ENCODE measurements around the gene CDC5L. TPM values are rescaled to one million over a fixed set of nuclear protein-coding genes. Genes with fewer than 3 reads are reported as not detected.

Gene CDC5L
- total and polyA plus RNA-seq, 9 donors = 13.0 to 24.0 (median 19.5) TPM

DNA sequence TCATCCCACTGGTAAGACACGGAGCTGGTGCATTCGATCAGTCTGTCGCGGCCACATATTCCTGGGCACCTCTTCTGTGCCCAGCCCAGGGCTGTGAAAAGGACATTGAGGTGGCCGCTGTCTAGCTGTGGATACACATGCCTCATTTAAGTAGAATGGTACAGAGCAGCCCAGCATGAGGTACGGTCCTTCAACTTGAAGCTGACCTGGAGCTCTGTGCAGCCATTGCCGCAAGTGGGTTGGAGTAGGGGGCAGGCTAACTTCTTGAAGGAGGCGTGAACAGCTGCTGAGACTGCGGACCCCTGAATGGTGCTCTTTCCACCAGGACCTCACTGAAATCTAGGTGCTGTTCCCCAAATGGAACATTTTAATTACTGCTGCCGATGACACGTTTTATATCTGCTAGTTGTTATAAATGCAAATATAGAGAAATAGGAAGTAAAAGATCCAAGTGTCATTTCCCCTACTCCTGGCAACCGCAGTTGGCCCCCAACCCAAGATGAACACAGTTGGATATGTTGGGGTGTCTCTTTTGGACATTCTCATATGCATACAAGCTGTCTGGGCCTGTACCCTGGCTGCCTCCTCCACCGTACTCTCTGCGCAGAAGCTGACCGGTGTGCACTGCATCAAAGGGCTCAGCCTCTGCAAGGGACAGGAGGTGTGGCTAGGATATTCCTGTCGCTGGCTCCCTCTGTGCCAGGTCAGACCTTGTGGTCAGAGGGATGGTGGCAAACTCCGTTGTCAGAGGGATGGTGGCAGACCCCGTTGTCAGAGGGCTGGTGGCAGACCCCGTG, 86.1 kb downstream of the CDC5L start:
- Histone ChIP-seq H3K27ac (no peak overlapping the region), H3K27me3 (no peaks in the 10 kb centered on the region), H3K4me3 (no peak overlapping the region), H3K4me1 (ENCODE audit: insufficient read depth) (peaks cover 9% of the 10 kb centered on the region), H3K36me3 (no peaks in the 10 kb centered on the region), H3K9me3 (no peaks in the 10 kb centered on the region)
- intact Hi-C loops (cut with DNase I) = loop anchor here in 3 of 4 donors (10.0 kb wide), 3 partner anchors 181 to 1451 kb away; no protein-coding TSS in a partner anchor
- no peak for TF ChIP-seq EP300 (IDR thresholded peaks at IDR 0.05)
- no peak for TF ChIP-seq CTCF (IDR thresholded peaks at IDR 0.05)
- no peak for TF ChIP-seq POLR2A (IDR thresholded peaks at IDR 0.05)
- 87 to 91% (median 91%) methylated on average over 19 of the region's 19 CpGs for WGBS, 3 donors
- DNase-seq = peak in 1 of 5 donors; percentile 10

DNA sequence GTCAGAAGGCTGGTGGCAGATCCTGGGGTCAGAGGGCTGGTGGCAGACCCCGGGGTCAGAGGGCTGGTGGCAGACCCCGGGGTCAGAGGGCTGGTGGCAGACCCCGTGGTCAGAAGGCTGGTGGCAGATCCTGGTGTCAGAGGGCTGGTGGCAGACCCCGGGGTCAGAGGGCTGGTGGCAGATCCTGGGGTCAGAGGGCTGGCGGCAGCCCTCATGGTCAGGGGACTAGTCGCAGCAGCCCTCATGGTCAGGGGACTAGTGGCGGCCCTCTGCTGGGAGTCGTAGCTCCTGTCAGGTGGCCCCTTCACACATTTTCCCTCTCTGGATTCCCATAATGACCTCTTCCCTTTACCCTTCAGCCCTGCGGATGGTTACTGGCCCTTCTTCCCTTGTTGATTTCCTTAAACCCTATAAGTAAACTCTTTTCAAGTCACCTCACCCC, 86.7 kb downstream of the CDC5L start:
- Histone ChIP-seq H3K4me1 (ENCODE audit: insufficient read depth) (peaks cover 11% of the 10 kb centered on the region), H3K4me3 (no peak overlapping the region), H3K27ac (no peak overlapping the region), H3K27me3 (no peaks in the 10 kb centered on the region), H3K9me3 (no peaks in the 10 kb centered on the region), H3K36me3 (no peaks in the 10 kb centered on the region)
- 86 to 91% (median 91%) methylated on average over 9 of the region's 9 CpGs for WGBS, 3 donors
- intact Hi-C loops (cut with DNase I) = loop anchor here in 3 of 4 donors (10.0 kb wide), 3 partner anchors 181 to 1451 kb away; no protein-coding TSS in a partner anchor
- TF ChIP-seq POLR2A (IDR thresholded peaks at IDR 0.05) = no peak
- no peak for TF ChIP-seq EP300 (IDR thresholded peaks at IDR 0.05)
- no peak for TF ChIP-seq CTCF (IDR thresholded peaks at IDR 0.05)
- no peak for DNase-seq

DNA sequence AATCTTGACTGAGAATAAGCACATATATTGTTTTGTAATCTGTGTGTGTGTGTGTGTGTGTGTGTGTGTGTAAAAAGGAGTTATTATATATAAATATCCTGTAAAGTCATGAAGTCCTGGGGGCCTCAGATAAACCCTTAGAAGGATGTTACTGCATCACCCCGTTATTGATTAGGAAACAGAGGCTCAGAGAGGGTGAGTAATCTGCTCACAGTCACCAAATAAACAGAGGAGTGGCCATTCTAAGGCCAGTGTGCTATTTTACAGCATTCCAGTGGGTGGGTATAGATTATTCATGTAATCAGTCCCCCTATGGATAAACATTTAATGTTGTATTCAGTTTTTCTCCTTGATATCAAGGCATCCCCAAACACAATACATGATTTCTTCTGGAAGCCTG, 87.1 kb downstream of the CDC5L start:
- intact Hi-C loops (cut with DNase I) = loop anchor here in 3 of 4 donors (5.0 to 10.0 kb wide), 7 partner anchors 180 to 1450 kb away; no protein-coding TSS in a partner anchor
- H3K9me3 ChIP-seq = no peaks in the 10 kb centered on the region

GRCh38 chr6:44475417-44475778, 87.9 kb downstream of the CDC5L start:
- H3K36me3 ChIP-seq = no peaks in the 10 kb centered on the region
- H3K4me3 ChIP-seq = no peak overlapping the region
- WGBS, 3 donors = 10 to 26% (median 15%) methylated on average over 5 to 6 of the region's 6 CpGs
- DNase-seq = no peak
- H3K27ac ChIP-seq = no peak overlapping the region
- peaks cover 9% of the 10 kb centered on the region for H3K4me1 ChIP-seq (ENCODE audit: insufficient read depth)
- no peak for TF ChIP-seq EP300 (IDR thresholded peaks at IDR 0.05)
- TF ChIP-seq CTCF (IDR thresholded peaks at IDR 0.05) = no peak
- TF ChIP-seq POLR2A (IDR thresholded peaks at IDR 0.05) = no peak
- intact Hi-C loops (cut with DNase I) = loop anchor here in 3 of 4 donors (5.0 to 10.0 kb wide), 7 partner anchors 179 to 1449 kb away; no protein-coding TSS in a partner anchor
- H3K27me3 ChIP-seq = no peaks in the 10 kb centered on the region
- no peaks in the 10 kb centered on the region for H3K9me3 ChIP-seq

More for the DNA sequence above, 87.1 kb downstream of the CDC5L start:
- H3K36me3 ChIP-seq = no peaks in the 10 kb centered on the region
- DNase-seq = no peak
- no peak overlapping the region for H3K27ac ChIP-seq
- 58 to 69% (median 63%) methylated on average over 1 of the region's 1 CpG for WGBS, 3 donors
- no peak for TF ChIP-seq CTCF (IDR thresholded peaks at IDR 0.05)
- no peak overlapping the region for H3K4me3 ChIP-seq
- H3K27me3 ChIP-seq = no peaks in the 10 kb centered on the region
- peaks cover 10% of the 10 kb centered on the region for H3K4me1 ChIP-seq (ENCODE audit: insufficient read depth)
